ENCODE data around the gene ERG. TPM values are rescaled to one million over a fixed set of nuclear protein-coding genes. Genes with fewer than 3 reads are reported as not detected.

ERG gene
- total RNA-seq, 4 donors from 2014 or later, result 10.7 to 63.7 (median 41.0) TPM

- ATAC-seq (ENCODE audit: low FRiP score), result no peak
- DNase-seq (ENCODE audit: low spot score), result no peak
- TF ChIP-seq CTCF (IDR thresholded peaks at IDR 0.05), result no peak
These were observed 121.6 kb downstream of the ERG start for GRCh38 chr21:38376693-38377092.

DNA sequence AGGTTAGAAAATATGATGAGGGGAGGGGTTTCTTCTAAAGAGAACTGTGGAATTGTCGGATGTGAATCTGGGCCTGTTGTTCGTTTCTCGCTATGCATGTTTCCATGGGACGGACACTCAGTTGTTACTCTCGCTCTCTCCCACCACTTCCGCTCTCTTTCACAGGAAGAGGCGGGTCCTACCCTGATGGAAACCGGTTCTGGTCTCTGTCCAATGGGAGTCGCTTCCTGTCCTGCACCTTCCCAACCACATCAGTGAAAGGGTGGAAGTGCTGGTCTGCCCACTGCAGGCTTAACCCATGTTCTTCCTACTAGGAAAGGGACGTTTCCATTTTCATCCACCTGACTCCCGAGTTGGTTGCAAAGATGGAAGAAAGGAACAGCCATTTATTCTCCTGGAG lies 122.0 kb downstream of the ERG start:
- no peak for ATAC-seq (ENCODE audit: low FRiP score)
- DNase-seq (ENCODE audit: low spot score), result no peak
- TF ChIP-seq CTCF (IDR thresholded peaks at IDR 0.05), result no peak

- ATAC-seq (ENCODE audit: low FRiP score), result no peak
- no peak for TF ChIP-seq CTCF (IDR thresholded peaks at IDR 0.05)
- DNase-seq (ENCODE audit: low spot score), result no peak
These were observed 130.6 kb downstream of the ERG start for GRCh38 chr21:38367646-38368045.

GRCh38 chr21:38365521-38365920 lies 132.8 kb downstream of the ERG start:
- no peak for DNase-seq (ENCODE audit: low spot score)
- no peak for TF ChIP-seq CTCF (IDR thresholded peaks at IDR 0.05)
- no peak for ATAC-seq (ENCODE audit: low FRiP score)

DNA sequence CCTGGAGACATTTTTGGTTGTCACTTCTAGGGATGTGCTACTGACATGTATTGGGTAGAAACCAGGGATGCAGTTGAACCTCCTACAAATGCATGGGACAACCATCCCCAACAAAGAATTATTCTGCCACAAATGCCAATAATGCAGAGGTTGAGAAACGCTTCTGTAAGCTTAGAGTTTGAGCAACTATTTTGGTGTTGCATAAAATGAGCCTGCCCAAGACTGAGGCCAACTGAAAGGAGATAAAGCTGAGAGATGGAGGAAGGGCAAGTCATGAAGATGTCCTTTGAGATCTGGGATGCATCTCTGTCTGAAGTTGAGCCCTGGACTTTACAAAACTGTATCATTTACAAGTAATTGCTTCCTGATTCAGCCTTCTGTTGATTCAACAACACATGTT lies 134.6 kb downstream of the ERG start:
- ATAC-seq (ENCODE audit: low FRiP score) (no peak), DNase-seq (ENCODE audit: low spot score) (no peak)
- TF ChIP-seq CTCF (IDR thresholded peaks at IDR 0.05), result no peak

DNA sequence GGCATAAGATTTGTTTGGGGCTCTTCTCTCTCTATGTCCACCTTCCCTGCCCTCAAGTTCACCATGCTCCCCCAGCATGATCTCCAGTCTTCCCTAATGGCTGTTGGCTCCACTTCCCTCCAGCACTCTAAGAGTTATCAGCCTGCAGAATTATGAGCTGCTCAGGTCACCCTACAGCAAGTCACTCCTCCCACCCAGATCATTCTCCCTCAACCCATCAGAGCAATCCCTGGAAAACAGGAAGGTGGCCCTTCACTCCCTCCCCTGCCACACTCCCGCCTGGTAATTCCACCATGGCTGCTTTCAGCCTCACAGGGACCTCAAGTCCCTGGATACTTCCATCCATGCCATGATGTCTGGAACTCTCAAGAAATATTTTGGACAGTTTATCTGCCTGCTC lies 137.0 kb downstream of the ERG start:
- ATAC-seq (ENCODE audit: low FRiP score), result no peak
- TF ChIP-seq CTCF (IDR thresholded peaks at IDR 0.05), result no peak
- DNase-seq (ENCODE audit: low spot score), result no peak

DNA sequence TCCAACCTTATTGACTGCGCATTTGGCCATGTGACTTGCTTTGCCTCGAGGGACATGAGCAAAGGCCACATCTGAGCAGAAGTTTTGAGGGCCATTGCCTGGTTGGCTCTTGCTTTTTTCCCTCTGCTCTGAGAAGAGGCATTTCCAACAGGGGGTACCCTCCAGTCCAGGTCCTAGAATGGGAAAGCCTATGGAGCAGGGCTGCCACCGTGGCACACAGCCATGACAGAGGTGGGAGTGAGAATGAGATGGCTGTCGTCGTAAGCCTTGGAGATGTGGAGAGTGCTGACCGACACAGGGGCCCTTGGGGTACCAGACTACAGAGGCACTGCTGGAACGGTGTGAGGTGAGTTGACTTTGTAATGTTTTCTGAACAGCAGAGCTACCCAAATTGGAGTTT lies 138.4 kb downstream of the ERG start:
- no peak for TF ChIP-seq CTCF (IDR thresholded peaks at IDR 0.05)
- DNase-seq (ENCODE audit: low spot score), result no peak
- no peak for ATAC-seq (ENCODE audit: low FRiP score)
